ENCODE results near the gene SSTR5.
"Not testable (repeated sequence)": the region's sequence is repeated elsewhere in the genome, so short reads cannot be mapped to it uniquely, and the experiment has no call there.

SSTR5 gene

GRCh38 chr16:1075546-1075945 lies 3.0 kb downstream of the SSTR5 start:
- no peak for DNase-seq (ENCODE audit: low spot score)

GRCh38 chr16:1076801-1077576 lies 4.4 kb downstream of the SSTR5 start:
- no peak for DNase-seq (ENCODE audit: low spot score)

- no peak for DNase-seq (ENCODE audit: low spot score)
These were observed 5.5 kb downstream of the SSTR5 start for GRCh38 chr16:1077877-1078578.

- DNase-seq (ENCODE audit: low spot score): peak; percentile 83
These were observed 6.1 kb downstream of the SSTR5 start for GRCh38 chr16:1078579-1079021.

- DNase-seq (ENCODE audit: low spot score): no peak
These were observed 6.8 kb downstream of the SSTR5 start for GRCh38 chr16:1079341-1079740.

GRCh38 chr16:1079786-1080525 lies 7.4 kb downstream of the SSTR5 start:
- no peak for DNase-seq (ENCODE audit: low spot score)

- DNase-seq (ENCODE audit: low spot score): no peak
These were observed 8.5 kb downstream of the SSTR5 start for GRCh38 chr16:1080801-1081733.

GRCh38 chr16:1081734-1082265 lies 9.3 kb downstream of the SSTR5 start:
- no peak for DNase-seq (ENCODE audit: low spot score)

GRCh38 chr16:1082266-1082951 lies 9.9 kb downstream of the SSTR5 start:
- no peak for DNase-seq (ENCODE audit: low spot score)

- DNase-seq (ENCODE audit: low spot score): no peak
These were observed 10.6 kb downstream of the SSTR5 start for GRCh38 chr16:1082952-1083675.

GRCh38 chr16:1084971-1085370 lies 12.4 kb downstream of the SSTR5 start:
- no peak for DNase-seq (ENCODE audit: low spot score)

GRCh38 chr16:1086443-1086842 lies 13.9 kb downstream of the SSTR5 start:
- DNase-seq (ENCODE audit: low spot score): not testable (repeated sequence)

GRCh38 chr16:1088295-1089170 lies 16.0 kb downstream of the SSTR5 start:
- DNase-seq (ENCODE audit: low spot score): no peak

- DNase-seq (ENCODE audit: low spot score): no peak
These were observed 16.9 kb downstream of the SSTR5 start for GRCh38 chr16:1089439-1089821.

- DNase-seq (ENCODE audit: low spot score): no peak
These were observed 17.5 kb downstream of the SSTR5 start for GRCh38 chr16:1089822-1090619.

- DNase-seq (ENCODE audit: low spot score): no peak
These were observed 18.4 kb downstream of the SSTR5 start for GRCh38 chr16:1090620-1091587.

- DNase-seq (ENCODE audit: low spot score): no peak
These were observed 19.5 kb downstream of the SSTR5 start for GRCh38 chr16:1091992-1092552.

All from AG08396 (cell line).